GM18505 (cell line): Measurements from ENCODE around the gene PHACTR1.
"Not testable (repeated sequence)": the region's sequence is repeated elsewhere in the genome, so short reads cannot be mapped to it uniquely, and the experiment has no call there.

ENCODE experiments used
- ATAC-seq: cut with Tn5 transposase; IDR thresholded peaks from one replicate; pipeline ENCODE4 v1.9.1; 2021; ENCODE audit not compliant: unreplicated experiment
- POLR2A ChIP-seq: IDR thresholded peaks from 4 replicates; pipeline ENCODE4 v1.6.1; 2011; ENCODE audit warnings: borderline replicate concordance; ENCODE audit not compliant: insufficient read depth, insufficient read length; ENCODE audit errors: extremely low read depth

Gene PHACTR1

DNA sequence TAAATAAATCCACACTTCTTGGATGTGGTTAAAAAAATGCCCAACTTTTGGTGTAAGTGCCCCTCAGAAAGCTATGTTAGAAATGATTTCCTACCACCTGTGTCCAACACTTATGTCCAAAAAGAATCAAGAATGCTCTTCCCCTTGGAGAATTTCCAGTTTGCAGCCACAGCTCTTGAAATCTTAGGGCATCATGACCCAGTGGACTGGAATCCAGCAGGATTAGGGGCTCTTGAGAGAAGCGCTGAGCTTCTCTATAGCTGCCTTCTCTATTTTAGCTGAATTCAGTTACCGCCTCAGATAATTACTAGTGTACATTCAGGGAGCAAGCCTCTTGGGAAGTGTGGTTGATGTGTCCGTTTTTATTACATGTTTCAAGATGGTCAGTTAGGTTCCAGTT is 2.5 kb downstream of the PHACTR1 start:
- no peak for ATAC-seq
- TF ChIP-seq POLR2A = no peak

DNA sequence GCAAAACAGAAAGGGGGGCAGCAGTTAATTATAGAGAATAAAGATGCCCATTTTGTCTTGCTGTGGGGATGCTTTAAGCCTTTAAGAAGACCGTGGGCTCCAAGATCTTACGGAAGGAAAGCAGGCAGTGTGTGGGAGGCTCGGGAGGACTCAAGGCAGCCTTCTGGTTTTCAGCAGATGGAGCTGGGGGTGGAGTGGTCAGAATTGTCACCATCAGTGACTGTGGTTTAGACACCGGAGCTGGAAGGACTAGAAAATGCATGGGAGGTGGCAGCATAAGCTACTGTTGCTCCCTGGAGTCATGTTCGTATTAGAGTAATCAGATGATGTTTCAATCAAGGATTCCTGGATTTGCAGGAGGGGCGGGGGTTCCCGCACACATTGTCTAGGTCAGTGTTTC is 3.7 kb downstream of the PHACTR1 start:
- TF ChIP-seq POLR2A = no peak
- ATAC-seq = no peak

DNA sequence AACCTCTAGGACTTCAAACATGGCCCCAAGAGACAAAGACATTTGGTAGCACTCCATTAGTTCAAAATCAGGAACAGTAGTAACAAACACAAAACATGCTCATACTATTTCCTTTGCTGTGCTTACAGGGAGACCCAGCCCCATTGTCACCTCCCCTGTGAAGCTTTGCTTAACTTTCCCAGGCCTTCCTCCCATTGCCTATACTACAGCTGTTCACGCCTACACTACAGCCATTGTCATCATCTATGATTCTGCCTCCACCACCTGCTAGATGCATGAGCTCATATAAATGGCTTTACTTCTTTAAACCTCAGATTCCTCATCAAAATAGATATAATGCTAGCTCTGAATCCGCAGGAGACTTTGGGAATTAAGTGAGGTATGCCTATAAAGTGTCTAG is 8.7 kb downstream of the PHACTR1 start:
- no peak for TF ChIP-seq POLR2A
- ATAC-seq = no peak

DNA sequence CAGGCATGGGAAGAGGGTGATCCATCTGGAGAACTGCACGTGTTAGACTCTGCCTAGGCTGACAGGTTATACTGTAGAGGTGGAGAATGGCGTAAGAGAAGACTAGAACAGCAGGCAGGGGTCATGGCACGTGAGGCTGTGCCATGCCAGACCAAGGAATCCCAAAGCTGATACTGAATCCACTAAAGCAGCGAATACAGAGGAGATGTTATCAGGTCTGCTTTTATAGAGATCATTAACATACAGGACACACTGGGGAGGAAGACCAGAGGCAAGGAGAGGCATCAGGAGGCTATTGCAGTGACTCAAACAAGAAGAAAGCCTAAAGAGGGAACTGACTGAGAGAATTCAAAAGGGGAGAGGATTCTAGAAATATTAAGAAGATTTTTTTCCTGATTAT is 12.9 kb downstream of the PHACTR1 start:
- TF ChIP-seq POLR2A = no peak
- no peak for ATAC-seq

DNA sequence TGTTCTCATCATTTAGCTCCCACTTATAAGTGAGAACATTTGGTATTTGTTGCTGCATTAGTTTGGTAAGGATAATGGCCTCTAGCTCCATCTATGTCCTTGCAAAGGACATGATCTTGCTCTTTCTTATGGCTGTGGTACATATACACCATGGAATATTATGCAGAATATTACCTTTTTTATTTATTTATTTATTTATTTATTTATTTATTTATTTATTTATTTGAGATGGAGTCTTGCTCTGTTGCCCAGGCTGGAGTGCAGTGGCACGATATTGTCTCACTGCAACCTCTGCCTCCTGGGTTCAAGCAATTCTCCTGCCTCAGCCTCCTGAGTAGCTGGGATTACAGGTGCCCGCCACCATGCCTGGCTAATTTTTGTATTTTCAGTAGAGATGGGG is 14.2 kb downstream of the PHACTR1 start:
- ATAC-seq = not testable (repeated sequence)

DNA sequence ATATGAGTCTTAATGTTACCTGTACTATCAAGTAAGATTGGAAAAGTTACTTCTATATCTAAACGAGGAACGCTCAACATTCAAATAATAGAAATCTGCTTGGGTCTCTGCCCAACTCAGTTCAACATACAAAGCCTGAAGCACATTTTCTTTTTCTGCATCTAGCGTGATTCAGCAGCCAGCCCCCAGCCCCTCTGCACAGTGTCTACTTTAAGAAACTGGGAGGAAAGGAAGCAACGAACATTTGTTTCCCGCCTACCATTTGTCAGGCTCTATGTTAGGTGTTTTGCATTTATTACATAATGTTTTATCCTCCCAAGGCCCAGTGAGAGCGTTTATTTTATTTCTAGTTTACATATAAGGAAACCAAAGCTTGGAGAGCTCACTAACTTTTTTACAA is 17.3 kb downstream of the PHACTR1 start:
- no peak for TF ChIP-seq POLR2A
- no peak for ATAC-seq

DNA sequence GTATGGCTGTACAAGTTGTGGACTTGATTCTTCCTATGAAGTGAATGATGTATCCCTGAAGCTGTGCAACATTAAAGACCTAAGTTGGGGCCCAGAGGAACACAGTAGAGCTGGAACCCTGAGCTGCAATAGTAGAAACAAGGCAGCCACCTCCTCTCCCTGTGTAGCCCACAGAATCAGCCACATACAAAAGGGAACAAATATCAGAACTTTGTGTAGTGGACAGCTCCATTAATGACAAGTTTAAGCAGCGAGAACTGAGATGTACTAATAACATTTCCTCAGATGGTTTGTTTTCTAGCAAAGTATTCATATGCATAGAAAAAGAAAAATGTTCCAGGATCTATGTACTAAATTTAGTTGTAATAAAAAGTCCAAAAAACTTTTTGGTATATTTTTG is 19.2 kb downstream of the PHACTR1 start:
- ATAC-seq = no peak
- TF ChIP-seq POLR2A = no peak

DNA sequence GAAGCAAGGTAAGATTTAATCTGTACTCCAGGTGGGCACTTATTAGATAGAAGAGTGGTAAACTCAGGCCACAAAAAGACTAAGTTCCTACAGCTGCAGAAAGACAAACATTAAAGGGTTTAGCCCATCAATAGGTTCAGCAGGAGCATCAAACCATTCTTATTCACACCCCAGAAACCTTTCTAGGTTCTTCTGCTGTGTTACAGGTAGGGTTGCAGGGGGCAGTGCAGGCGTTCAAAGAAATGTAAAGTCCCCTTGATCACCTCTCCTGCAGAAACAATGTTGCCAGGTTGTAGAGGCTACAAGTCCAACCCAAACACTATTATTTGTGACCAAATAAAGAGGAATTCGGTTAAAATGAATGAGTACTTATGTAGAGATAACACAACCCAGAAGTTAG is 31.8 kb downstream of the PHACTR1 start:
- no peak for TF ChIP-seq POLR2A
- no peak for ATAC-seq

DNA sequence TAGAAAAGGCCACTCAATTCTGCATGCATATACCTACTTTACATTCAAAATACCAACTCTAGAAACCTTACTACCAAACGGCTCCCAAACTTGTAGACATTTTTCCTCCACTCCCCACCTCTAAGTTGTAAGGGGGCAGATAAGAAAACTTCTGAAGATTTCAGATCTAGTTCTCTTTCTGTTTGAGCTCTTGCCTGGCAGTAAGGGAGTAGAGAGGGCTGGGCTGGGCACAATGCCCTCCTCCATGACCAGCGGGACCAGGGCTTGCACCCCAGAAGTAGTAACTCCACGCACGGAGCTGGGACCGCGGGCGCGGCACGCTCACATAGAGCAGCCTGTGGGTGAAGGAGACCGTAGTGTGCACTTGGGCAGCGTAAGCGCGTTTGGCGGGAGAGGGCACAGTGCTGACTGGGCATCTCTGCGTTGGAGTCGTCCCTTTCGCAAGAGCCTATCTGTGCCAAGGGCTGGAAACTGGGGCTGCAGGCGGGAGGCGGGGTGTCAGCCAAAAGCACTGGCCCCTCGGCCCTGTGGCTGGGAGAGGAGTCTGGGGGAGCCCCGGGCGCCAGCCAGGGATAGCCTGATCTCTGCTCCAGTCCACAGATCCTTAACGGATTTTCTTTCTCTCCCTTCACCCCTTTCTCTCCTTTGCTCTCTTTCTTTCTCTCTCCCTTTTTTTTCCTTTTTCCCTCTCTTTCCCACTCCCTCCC is 32.4 kb downstream of the PHACTR1 start:
- no peak for TF ChIP-seq POLR2A
- ATAC-seq = no peak

DNA sequence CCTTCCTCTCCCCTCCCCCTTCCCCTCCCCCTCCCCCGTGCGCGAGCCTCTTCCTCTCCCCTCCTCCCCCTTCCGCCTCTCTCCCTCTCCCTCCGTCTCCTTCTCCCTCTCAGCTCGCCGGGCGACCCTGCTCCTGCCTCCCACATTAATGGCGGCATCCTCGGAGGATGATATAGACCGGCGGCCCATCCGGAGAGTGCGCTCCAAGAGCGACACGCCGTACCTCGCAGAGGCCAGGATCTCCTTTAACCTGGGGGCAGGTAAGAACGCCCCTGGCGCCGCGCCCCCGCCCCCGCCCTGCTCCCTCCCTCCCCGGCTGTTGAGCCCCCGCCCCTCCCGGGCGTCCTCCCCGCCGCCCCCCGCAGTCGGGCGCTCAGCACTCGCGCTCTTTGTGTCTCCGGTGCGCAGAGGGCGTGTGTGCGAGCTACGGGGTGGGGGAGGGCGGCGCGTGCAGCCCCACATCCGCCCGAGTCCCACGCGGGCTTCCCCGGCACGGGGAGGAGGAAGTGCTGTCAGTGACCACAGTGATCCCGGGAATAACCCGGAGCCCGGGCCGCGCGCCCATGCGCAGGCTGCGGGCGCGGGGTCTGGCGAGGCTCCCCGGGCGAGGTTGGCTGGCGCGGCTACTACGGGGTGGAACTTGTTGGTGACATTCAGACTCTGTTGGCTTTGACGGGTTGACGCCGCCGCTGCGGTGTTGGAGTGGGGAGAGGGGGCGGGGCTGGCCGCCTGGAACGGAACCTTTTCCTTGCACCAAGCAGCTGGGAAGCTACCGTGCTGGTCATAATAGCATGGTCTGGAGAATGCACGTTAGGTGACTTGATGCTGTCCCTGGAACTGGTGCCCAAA is 33.2 kb downstream of the PHACTR1 start:
- no peak for ATAC-seq
- TF ChIP-seq POLR2A = no peak

DNA sequence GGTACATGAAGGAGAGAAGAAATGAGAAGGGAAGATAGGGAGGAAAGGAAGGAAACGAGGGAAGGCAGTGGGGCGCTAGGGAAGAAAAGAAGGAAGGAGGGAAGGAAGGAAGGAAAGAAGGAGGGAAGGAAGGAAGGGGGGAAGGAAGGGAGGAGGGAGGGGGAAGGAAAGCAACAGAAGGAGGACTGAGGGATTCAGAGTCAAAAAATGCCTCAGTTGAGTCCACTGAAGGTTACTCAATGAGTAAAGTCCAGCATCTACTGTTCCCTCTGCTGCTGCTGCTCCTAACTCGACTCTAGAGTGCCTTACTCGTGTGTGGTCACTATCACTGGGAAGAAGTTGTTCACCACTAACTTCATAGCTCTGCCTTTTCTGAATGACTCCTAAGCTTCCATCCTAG is 33.8 kb downstream of the PHACTR1 start:
- no peak for TF ChIP-seq POLR2A
- ATAC-seq = no peak

DNA sequence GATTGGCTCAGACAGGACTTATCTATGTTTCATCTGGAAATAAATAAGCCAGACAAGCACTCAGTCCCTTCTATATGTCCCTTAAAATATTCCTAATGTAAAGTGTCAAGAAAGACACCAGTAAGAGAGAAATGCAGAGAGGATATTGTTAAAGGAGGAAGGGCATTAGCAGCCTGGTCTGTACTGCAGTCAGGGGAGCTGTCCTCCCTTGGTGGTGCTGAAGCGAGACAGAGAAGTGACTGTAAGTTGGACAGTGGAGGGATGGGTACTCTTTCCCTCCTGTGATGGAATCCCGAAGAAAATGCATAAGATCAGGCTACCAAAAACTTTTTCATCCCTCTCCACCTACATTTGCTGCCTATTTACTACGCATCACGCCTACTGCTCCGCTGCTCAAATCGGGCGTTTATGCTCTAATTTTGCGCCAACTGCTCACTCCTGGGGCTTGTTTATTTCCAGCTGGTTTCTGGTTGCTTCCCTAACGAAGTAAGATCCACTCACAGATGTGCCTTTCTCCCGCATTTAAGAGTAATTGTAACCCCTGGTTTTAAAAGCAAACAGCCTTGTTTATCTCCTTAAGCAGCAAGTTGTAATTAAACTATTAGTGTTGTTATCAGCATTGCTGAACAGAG is 35.2 kb downstream of the PHACTR1 start:
- TF ChIP-seq POLR2A = no peak
- ATAC-seq = no peak

DNA sequence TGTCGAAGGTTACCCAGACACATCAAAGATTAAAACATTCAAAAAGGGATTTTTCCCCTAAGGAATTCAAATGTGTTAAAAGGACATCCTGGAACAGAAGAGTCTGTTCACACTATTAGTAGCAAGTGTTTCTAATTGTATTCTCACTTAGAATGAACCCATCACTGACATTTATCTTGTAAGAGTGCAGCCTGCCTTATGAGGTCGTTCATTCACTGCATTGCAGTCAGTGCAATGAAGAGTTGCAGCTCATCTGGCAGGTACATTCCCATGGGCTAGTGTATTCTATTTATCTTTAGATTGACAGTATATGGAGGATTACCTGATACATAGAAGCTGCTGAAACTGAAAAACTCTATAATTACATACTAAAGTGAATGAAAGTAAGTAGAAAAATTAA is 36.5 kb downstream of the PHACTR1 start:
- no peak for TF ChIP-seq POLR2A
- no peak for ATAC-seq

DNA sequence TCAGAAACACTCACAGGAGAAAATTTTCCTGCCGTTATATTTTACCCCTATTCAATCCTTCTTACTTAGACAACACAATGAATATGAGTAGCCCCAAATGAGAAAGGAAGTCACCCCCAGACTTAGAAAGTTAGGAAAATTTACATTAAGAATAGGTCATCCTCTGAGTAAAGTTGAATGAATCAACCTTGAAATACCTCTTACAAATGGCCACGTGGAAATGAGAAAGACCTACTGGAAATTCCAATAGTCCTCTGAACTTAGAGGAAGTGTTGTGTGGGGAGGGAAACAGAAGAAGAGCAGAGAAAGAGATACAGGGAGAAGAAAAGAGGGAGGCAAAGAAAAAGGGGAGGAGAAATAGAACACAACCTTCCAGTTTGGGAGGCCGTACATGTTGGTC is 43.7 kb downstream of the PHACTR1 start:
- TF ChIP-seq POLR2A = no peak
- ATAC-seq = no peak
